IgD-negative memory B cell (primary cell): Measurements from ENCODE around the gene IDH2. TPM values are rescaled to one million over a fixed set of nuclear protein-coding genes. Genes with fewer than 3 reads are reported as not detected.
"Not testable (repeated sequence)": the region's sequence is repeated elsewhere in the genome, so short reads cannot be mapped to it uniquely, and the experiment has no call there.

Experiments used
- H3K27ac Mint-ChIP-seq, 3 donors: one replicate each; pipeline ENCODE4 v1.8.0; 2020 to 2022; ENCODE audit warnings: mild to moderate bottlenecking in 3 of 3, mixed read lengths in 3 of 3, moderate library complexity in 1 of 3
- H3K27me3 Mint-ChIP-seq: one replicate; pipeline ENCODE4 v1.8.0; 2021; ENCODE audit warnings: mixed read lengths
- H3K36me3 Mint-ChIP-seq: one replicate; pipeline ENCODE4 v1.8.0; 2020; ENCODE audit warnings: mild to moderate bottlenecking, mixed read lengths
- H3K4me1 Mint-ChIP-seq, 3 donors: one replicate each; pipeline ENCODE4 v1.8.0; 2020 to 2022; ENCODE audit warnings: mixed read lengths in 3 of 3, mild to moderate bottlenecking in 1 of 3
- H3K4me3 Mint-ChIP-seq, 4 donors: one replicate each; pipeline ENCODE4 v1.8.0; 2020 to 2022; ENCODE audit warnings: mild to moderate bottlenecking in 4 of 4, mixed read lengths in 4 of 4, moderate library complexity in 3 of 4
- H3K9me3 Mint-ChIP-seq, 3 donors: one replicate each; pipeline ENCODE4 v1.8.0; 2020 to 2021; ENCODE audit warnings: mixed read lengths in 3 of 3, mild to moderate bottlenecking in 1 of 3
- polyA plus RNA-seq: library from polyadenylated mRNA; unstranded; fragments of 300-500 nt; fragmentation: Illumina TruSeq; gene quantifications from one replicate; pipeline ENCODE4 v1.2.3, GENCODE V29; 2021

IDH2 gene
- polyA plus RNA-seq, 1 donor from 2014 or later = 106 TPM

GRCh38 chr15:90130291-90130690 lies 28.0 kb upstream of the IDH2 start:
- H3K9me3 Mint-ChIP-seq = no peaks in the 10 kb centered on the region
- peaks cover 4 to 9% (median 8%) of the 10 kb centered on the region in 3 donors for H3K4me1 Mint-ChIP-seq
- peaks cover 2% of the 10 kb centered on the region for H3K36me3 Mint-ChIP-seq
- H3K27ac Mint-ChIP-seq = no peak overlapping the region
- peaks cover 10% of the 10 kb centered on the region for H3K27me3 Mint-ChIP-seq
- no peak overlapping the region for H3K4me3 Mint-ChIP-seq

GRCh38 chr15:90126596-90127435 lies 24.5 kb upstream of the IDH2 start:
- Mint-ChIP-seq H3K9me3 (no peaks in the 10 kb centered on the region), H3K36me3 (peaks cover 2% of the 10 kb centered on the region), H3K27ac (no peak overlapping the region), H3K4me1 (peaks cover 4 to 6% (median 4%) of the 10 kb centered on the region in 3 donors), H3K4me3 (no peak overlapping the region), H3K27me3 (peaks cover 6% of the 10 kb centered on the region)

- Mint-ChIP-seq H3K36me3 (peaks cover 2% of the 10 kb centered on the region), H3K4me1 (peaks cover 0 to under 1% (median under 1%) of the 10 kb centered on the region in 3 donors), H3K27me3 (peaks cover 6% of the 10 kb centered on the region), H3K9me3 (no peaks in the 10 kb centered on the region), H3K27ac (no peak overlapping the region), H3K4me3 (no peak overlapping the region)
Observed at GRCh38 chr15:90126022-90126421, 23.8 kb upstream of the IDH2 start.

GRCh38 chr15:90124507-90124906 lies 22.2 kb upstream of the IDH2 start:
- H3K27ac Mint-ChIP-seq = no peak overlapping the region
- H3K27me3 Mint-ChIP-seq = peaks cover 6% of the 10 kb centered on the region
- H3K4me3 Mint-ChIP-seq = no peak overlapping the region
- peaks cover 2% of the 10 kb centered on the region for H3K36me3 Mint-ChIP-seq
- H3K9me3 Mint-ChIP-seq = no peaks in the 10 kb centered on the region
- peaks cover 0 to 2% (median 0%) of the 10 kb centered on the region in 3 donors for H3K4me1 Mint-ChIP-seq

- H3K27ac Mint-ChIP-seq = no peak overlapping the region
- H3K4me1 Mint-ChIP-seq = peaks cover 0 to 2% (median 0%) of the 10 kb centered on the region in 3 donors
- no peaks in the 10 kb centered on the region for H3K27me3 Mint-ChIP-seq
- peaks cover 2% of the 10 kb centered on the region for H3K36me3 Mint-ChIP-seq
- no peak overlapping the region for H3K4me3 Mint-ChIP-seq
- H3K9me3 Mint-ChIP-seq = peaks cover 0 to 2% (median 0%) of the 10 kb centered on the region in 3 donors
Observed at GRCh38 chr15:90121086-90121485, 18.8 kb upstream of the IDH2 start.

GRCh38 chr15:90119367-90119766 lies 17.1 kb upstream of the IDH2 start:
- peaks cover 0 to 2% (median 0%) of the 10 kb centered on the region in 3 donors for H3K4me1 Mint-ChIP-seq
- no peak overlapping the region for H3K27ac Mint-ChIP-seq
- H3K4me3 Mint-ChIP-seq = no peak overlapping the region
- no peaks in the 10 kb centered on the region for H3K27me3 Mint-ChIP-seq
- peaks cover 2% of the 10 kb centered on the region for H3K36me3 Mint-ChIP-seq
- H3K9me3 Mint-ChIP-seq = peaks cover 0 to 5% (median 4%) of the 10 kb centered on the region in 3 donors

GRCh38 chr15:90115783-90116182 lies 13.5 kb upstream of the IDH2 start:
- Mint-ChIP-seq H3K9me3 (peaks cover 0 to 10% (median 7%) of the 10 kb centered on the region in 3 donors), H3K27me3 (no peaks in the 10 kb centered on the region)

GRCh38 chr15:90114451-90114901 lies 12.2 kb upstream of the IDH2 start:
- Mint-ChIP-seq H3K27ac (no peak overlapping the region), H3K4me3 (no peak overlapping the region), H3K9me3 (peaks cover 0 to 10% (median 7%) of the 10 kb centered on the region in 3 donors), H3K36me3 (peaks cover 2% of the 10 kb centered on the region), H3K4me1 (no peaks in the 10 kb centered on the region), H3K27me3 (no peaks in the 10 kb centered on the region)

More at GRCh38 chr15:90115783-90116182, 13.5 kb upstream of the IDH2 start:
- H3K4me3 Mint-ChIP-seq = no peak overlapping the region
- no peak overlapping the region for H3K27ac Mint-ChIP-seq
- no peaks in the 10 kb centered on the region for H3K4me1 Mint-ChIP-seq
- peaks cover 2% of the 10 kb centered on the region for H3K36me3 Mint-ChIP-seq

DNA sequence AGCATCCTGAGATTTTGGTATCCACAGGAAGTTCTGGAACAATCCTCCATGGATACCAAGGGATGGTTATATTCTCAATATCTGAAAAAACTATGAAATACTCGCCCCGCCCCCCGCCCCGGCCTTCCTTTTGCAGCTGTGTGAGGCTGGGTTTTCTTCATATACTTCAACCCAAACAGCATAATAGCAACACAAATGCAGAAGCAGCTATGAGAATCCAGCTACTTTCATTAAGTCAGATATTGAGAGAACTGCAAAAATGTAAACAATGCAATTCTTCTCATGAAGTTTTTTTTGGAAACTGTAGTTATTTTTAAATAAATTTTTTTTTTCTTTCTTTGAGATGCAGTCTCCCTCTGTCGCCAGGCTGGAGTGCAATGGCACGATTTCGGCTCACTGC lies 10.9 kb upstream of the IDH2 start:
- no peaks in the 10 kb centered on the region for H3K4me1 Mint-ChIP-seq
- H3K27ac Mint-ChIP-seq = no peak overlapping the region
- no peak overlapping the region for H3K4me3 Mint-ChIP-seq
- H3K36me3 Mint-ChIP-seq = peaks cover 2% of the 10 kb centered on the region
- peaks cover 0 to 10% (median 7%) of the 10 kb centered on the region in 3 donors for H3K9me3 Mint-ChIP-seq
- H3K27me3 Mint-ChIP-seq = no peaks in the 10 kb centered on the region

GRCh38 chr15:90109163-90109751 lies 7.0 kb upstream of the IDH2 start:
- not testable (repeated sequence) for H3K4me1 Mint-ChIP-seq, H3K27ac Mint-ChIP-seq, H3K9me3 Mint-ChIP-seq, H3K4me3 Mint-ChIP-seq, H3K27me3 Mint-ChIP-seq, H3K36me3 Mint-ChIP-seq

GRCh38 chr15:90108038-90108437 lies 5.8 kb upstream of the IDH2 start:
- H3K4me1 Mint-ChIP-seq, H3K4me3 Mint-ChIP-seq, H3K9me3 Mint-ChIP-seq, H3K27ac Mint-ChIP-seq, H3K27me3 Mint-ChIP-seq, H3K36me3 Mint-ChIP-seq: not testable (repeated sequence)

- Mint-ChIP-seq H3K9me3 (no peaks in the 10 kb centered on the region), H3K36me3 (no peaks in the 10 kb centered on the region), H3K4me1 (peaks cover 0 to 5% (median 4%) of the 10 kb centered on the region in 3 donors), H3K27me3 (no peaks in the 10 kb centered on the region), H3K27ac (no peak overlapping the region), H3K4me3 (peak overlapping the region in 1 of 4 donors; percentile 25)
Observed at GRCh38 chr15:90106522-90107117, 4.4 kb upstream of the IDH2 start.

GRCh38 chr15:90105521-90105920 lies 3.3 kb upstream of the IDH2 start:
- Mint-ChIP-seq H3K9me3 (no peaks in the 10 kb centered on the region), H3K36me3 (no peaks in the 10 kb centered on the region), H3K4me1 (peaks cover 9 to 13% (median 10%) of the 10 kb centered on the region in 3 donors), H3K4me3 (no peak overlapping the region), H3K27ac (no peak overlapping the region), H3K27me3 (no peaks in the 10 kb centered on the region)

- H3K9me3 Mint-ChIP-seq = no peaks in the 10 kb centered on the region
- H3K4me3 Mint-ChIP-seq = peak overlapping the region in 1 of 4 donors; percentile 80
- peak overlapping the region in 1 of 3 donors; percentile 39 for H3K27ac Mint-ChIP-seq
- peaks cover 18 to 23% (median 19%) of the 10 kb centered on the region in 3 donors for H3K4me1 Mint-ChIP-seq
- H3K36me3 Mint-ChIP-seq = no peaks in the 10 kb centered on the region
- no peaks in the 10 kb centered on the region for H3K27me3 Mint-ChIP-seq
Observed at GRCh38 chr15:90104551-90104950, 2.3 kb upstream of the IDH2 start.

DNA sequence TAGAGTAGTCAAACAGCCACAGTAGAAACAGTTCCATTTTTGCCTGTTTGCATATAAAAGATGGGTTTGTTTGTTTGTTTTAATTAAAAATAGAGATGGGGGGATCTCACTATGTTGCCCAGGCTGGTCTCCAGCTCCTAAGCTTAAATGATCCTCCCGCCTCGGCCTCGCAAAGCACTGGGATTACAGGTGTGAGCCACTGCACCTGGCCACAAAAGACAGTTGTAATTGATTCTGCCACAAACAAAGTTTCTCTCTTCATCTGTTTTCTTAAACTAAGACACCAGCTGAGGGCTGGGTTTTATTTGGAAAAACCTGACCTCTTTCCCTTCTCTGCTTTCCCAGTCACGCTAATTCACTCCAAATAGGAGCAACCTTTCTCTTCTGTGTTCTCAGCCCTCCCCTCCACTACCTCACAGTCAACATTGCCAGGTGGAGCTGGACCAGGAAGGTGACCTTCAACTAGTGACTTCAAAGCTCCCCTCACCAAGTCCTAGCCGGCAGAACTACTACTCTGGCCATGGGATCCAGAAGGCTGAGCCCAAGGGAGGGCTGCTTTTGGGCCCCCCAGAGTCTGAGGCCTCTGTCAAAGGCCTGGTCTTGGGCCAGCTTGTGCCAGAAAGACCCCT lies 1.5 kb upstream of the IDH2 start:
- Mint-ChIP-seq H3K36me3 (no peaks in the 10 kb centered on the region), H3K4me1 (peaks cover 26 to 31% (median 26%) of the 10 kb centered on the region in 3 donors), H3K4me3 (peak overlapping the region in 3 of 4 donors; percentile 61 to 89 (median 80)), H3K27me3 (no peaks in the 10 kb centered on the region), H3K27ac (peak overlapping the region; percentile 4 to 91 (median 79)), H3K9me3 (no peaks in the 10 kb centered on the region)
